Bone marrow (tissue), 2 donors: ENCODE data around the gene LTBP1.

Experiments
- DNase-seq, 2 donors: peaks; one replicate each; lab custom pipeline; 2025; lab: John Stamatoyannopoulos, UW

The LTBP1 gene

DNA sequence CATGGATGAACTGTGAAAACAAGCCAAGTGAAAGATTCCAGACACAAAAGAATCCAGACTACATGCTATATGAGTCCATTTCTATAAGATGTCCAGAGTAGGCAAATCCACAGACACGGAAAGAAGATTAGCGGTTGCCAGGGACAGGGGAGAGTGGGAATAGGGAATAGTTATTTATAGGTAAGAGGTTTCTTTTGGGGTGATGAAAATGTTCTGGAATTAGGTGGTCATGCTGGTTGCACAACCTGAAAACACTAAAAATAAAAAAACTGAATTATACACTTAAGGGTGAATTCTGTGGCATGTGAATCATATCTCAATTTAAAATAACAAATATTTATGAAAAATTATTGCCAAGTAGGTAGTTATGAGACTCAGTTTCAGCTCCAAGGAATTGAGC lies 168.4 kb downstream of the LTBP1 start:
- no peak for DNase-seq

DNA sequence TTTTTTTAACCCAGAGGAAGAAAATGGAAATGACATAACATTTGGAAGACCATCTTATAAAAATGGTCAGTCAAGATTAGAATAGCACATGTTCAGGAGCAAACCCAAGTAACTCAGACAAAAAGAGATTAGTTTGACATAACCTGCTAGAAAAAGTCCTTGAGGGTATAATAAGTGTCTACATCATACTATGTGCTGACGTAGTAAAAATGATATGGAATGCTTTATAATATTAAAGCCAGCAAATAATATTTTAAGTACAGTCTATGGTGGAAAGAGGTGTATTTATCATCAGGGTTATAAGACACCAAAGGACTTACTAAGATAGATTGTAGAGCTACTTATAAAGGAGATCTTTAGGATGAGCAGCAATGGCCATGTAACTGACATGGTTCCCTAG lies 169.0 kb downstream of the LTBP1 start:
- no peak for DNase-seq

DNA sequence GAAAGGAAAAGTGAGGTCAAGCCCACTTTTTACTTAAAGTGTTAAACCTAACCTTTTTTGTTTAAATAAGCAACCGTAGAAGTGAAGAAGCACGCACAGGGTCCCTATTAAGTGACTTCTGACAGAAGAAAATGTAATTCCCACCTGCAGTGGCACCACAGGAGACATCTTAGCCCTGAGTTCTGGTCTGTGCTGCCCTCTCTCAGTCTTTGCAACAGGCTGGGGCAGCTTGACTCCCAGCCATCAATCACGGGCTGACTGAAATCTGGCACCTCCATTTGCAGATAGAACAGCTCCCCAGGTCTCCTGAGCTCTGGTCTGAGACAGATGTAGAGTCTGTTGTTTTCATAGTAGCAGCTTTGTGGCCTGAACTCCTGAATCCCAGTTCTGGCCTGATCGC lies 170.0 kb downstream of the LTBP1 start:
- DNase-seq, result no peak

DNA sequence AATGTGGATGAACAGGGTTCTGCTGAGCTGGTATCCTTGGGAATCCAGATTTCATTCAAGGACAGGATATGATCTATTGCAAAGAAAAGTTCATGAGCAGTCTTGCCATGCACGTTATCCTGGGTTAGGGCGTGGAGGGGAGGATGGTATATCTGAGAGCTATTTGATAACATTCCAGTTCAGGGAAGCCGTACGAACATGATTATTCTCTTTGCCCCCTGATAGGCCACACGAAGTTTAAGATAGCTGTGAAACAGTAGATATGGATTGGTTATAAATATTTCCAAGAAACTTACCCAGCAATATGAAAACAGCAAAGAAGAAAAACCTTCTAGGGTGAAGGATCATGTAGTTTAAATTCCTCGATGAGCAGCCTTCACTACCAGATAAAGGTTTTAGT lies 171.9 kb downstream of the LTBP1 start:
- no peak for DNase-seq

DNA sequence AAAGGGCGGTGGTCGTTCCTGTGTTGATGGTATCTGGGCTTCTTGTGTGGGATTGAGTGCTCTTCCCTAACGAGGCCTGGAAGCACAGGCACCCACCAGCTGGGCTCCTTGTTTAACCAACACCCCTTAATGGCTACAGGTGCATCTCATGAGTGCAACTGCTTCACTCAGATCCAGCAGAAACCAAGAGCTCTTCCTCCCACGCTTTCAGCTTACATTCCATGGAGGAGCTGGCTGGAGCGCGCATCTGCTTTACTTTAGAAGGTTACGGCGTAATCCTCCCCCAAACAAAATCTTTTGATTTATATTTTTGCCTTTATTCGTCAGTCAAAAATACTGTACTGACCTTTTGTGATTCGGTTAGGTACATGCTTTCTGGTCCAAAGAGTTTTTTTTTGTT lies 174.7 kb downstream of the LTBP1 start:
- no peak for DNase-seq

DNA sequence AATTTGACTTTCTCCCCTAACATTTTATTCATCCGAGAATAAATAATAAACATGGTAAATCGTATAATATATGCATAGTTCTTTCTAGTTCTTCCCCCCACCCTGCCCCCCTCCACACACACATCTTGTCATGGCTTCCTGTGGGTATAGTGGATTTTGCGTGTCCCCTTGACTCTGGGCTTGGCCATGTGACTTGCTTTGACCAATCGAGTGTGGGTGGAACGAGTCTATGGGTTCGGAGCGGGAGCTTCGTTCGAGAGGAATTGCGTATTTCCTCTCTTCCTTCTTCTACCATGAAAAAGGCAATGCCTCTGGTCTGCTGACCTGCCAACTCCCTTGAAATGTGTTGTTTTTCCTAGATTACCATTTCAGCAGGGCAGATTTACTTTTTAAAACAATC lies 175.2 kb downstream of the LTBP1 start:
- no peak for DNase-seq

GRCh38 chr2:33122726-33123125 lies 176.0 kb downstream of the LTBP1 start:
- DNase-seq, result no peak

DNA sequence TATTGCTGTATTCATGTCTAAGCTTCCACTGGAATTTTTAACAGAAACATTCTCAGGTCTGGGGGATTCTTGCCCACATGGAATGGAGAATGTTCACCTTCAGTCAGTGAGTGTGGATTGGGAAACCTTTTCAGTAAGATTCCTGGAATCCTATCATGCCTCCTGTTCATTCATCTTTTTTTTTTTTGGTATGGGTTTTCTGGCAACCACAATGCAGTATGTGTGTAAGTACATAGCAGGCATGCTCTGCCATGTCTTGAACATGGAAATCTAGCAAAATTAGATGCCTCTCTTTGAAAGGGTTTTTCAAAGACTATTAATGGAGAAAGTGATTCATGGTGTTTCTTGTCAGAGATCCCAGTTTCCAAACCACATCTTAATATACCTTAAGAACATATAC lies 176.5 kb downstream of the LTBP1 start:
- DNase-seq, result no peak

DNA sequence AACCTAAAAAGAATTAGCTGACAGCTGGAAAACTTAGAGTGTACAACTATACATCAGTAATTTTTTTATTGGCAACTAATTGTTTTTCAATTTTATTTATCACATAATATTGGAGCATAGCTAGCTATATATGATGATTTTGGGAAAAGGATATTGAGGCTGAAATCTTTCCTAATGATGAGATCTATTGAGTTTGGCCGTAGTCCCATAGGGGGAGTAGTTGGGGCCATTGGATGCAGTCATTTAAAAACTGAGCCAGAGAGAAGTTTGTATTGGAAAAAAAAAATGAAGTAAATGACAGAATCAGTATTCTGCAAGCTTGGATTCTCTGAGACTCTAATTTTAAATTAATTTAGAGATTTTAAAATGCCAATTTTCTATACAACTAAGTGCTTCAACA lies 179.8 kb downstream of the LTBP1 start:
- DNase-seq, result no peak

- no peak for DNase-seq
Observed at GRCh38 chr2:33126958-33127357, 180.2 kb downstream of the LTBP1 start.

GRCh38 chr2:33129263-33130053 lies 182.7 kb downstream of the LTBP1 start:
- no peak for DNase-seq

- DNase-seq, result no peak
Observed at GRCh38 chr2:33130054-33130447, 183.3 kb downstream of the LTBP1 start.

DNA sequence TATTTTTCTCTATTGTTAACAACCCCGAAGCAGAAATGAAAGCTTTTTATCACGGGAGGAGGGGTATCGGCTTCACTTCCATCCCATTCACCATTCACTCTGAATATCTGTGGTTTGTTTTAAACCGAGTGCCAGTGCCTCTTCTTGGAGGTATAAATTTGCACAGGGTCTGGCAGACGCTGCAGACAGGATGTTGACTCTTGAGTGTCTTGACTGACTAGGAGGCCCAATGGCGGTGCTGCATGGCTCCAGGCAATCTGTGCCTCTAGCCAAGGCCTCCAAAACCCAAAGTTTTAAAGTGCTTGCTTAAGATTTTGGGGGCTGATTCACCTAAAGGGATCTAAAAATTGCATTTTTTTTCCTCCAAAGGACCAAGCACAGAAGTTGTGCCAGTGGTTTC lies 183.8 kb downstream of the LTBP1 start:
- no peak for DNase-seq

- DNase-seq, result no peak
Observed at GRCh38 chr2:33131111-33131510, 184.4 kb downstream of the LTBP1 start.

- no peak for DNase-seq
Observed at GRCh38 chr2:33131749-33132148, 185.0 kb downstream of the LTBP1 start.

DNA sequence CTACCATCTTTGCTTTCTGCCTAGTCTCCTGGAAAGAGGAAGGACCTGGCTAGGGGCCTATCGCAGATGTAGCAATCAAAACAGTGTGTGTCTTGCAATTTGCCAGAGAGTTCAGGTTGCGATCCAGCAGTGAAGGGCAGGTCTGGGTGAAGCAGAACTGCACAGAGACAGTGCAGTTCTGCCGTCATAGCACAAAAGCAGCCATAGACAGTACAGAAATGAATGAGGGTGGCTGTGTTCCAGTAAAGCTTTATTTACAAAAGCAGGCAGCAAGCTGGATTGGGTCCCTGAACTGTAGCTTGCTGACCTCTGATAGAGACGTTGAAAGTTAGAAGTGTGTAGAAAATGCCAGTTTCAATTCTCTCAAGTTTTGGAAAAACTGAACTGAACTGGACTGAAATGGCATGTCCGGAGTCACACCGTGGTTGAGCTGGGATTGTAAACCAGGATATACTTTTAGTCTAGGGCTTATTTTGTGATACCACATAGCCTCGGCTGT lies 186.8 kb downstream of the LTBP1 start:
- DNase-seq, result no peak

DNA sequence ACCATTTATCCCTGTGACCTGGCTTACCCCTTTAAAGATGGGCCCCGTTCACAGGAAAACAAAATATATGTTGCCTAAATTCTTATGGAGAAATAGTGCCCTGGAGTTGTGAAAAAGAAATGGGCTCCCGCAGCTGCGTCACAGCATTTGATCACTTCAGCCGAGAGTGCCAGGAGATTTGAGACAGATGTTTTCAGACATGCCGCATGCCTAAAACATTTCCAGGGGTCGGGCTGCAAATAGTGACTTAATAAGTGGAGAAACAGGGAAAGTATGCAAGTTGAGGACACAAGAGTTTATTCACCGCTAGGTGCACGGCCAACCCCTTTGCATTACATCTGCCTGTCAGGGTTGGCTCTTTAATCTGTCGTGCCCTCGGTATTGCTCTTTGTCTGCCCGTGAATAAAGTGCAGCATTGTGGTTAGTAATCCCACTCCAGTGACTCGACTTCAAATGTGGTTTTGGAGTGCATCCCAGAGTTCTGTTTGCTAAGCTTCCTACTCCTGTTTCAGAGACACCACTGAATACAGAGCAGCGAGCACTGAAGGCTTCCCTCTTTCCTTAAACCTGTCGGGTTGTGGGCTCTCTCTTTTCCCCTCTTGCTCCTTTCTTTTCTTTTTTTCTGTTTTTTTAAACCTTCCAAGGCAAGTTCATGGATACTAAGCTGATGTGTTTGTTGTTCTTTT lies 187.5 kb downstream of the LTBP1 start:
- no peak for DNase-seq

DNA sequence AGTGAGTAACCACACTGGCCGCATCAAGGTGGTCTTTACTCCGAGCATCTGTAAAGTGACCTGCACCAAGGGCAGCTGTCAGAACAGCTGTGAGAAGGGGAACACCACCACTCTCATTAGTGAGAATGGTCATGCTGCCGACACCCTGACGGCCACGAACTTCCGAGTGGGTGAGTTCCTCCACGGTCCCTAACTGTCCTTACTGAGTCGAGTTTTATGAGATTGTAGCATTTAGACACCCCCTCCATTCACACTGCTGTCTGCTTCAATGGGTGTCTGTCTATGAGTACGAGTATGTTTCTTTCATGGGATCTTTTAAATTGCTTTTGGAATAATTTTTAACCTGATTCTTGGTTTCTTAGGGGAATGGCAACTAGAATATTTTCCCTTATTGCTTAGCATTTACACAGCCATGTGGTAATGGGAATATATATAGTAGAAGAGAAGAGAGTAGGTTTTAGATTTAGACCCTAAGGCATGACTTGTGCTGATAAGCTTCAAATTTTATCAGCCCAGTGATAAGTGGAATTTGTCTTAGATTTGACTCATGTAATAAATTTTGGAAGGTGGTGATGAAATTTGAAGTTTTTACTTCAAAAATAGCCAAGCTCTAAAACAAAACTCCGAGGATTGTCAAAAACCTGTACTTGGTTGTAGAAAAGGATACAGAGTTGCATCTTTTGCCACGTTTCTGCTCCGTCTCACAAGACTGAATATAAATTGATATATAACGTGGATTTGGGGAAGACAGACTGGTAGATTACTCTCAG lies 188.2 kb downstream of the LTBP1 start:
- no peak for DNase-seq

DNA sequence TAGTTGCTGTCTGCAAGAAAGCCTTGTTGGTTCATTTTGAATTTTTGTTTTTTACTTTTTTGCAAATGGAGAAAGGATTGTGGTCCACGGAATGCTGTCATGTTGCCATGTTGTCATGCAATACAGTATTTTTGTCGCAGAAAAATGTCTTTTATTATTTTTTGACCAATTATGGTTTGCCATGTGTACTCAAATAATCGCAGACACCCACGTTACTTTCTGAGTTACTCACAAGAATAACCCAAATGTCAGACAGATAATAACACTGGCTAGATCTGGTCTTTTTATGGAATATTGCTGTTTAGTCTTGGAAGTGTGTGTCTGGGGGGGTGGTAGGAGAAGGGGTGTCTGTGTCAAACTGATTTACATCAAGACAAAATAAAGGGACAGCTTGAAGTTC lies 188.9 kb downstream of the LTBP1 start:
- DNase-seq, result no peak

- DNase-seq, result no peak
Observed at GRCh38 chr2:33136056-33136455, 189.3 kb downstream of the LTBP1 start.

DNA sequence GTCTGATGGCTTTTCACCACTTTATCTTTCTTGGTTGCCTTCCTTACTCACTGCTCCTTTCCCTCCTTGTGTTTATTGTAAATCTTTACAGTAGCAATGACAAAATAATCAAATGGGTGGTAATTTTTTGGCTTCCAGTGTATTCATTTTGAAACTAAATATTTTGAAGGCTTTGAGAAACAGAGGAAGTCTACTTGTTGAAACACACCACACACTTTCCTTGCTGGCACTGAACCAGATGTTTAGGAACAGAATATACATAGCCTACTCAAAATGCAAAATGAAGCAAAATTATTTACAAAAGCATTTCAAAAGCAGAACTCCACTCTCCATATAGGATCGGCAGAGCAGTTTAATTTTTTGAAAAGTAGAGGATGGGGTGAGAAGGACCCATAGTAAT lies 189.8 kb downstream of the LTBP1 start:
- DNase-seq, result no peak

- DNase-seq, result no peak
Observed at GRCh38 chr2:33137331-33137730, 190.6 kb downstream of the LTBP1 start.

GRCh38 chr2:33139949-33140348 lies 193.2 kb downstream of the LTBP1 start:
- DNase-seq, result no peak
